DND-41 (cell line): Measurements from ENCODE around the gene WDR70.

Experiments used
- CTCF ChIP-seq: IDR thresholded peaks from 2 replicates; pipeline ENCODE4 v1.5.1; 2012; ENCODE audit warnings: borderline replicate concordance, low read length, moderate library complexity, mild to moderate bottlenecking; ENCODE audit not compliant: poor library complexity, severe bottlenecking; ENCODE audit errors: extremely low read depth
- EZH2 ChIP-seq: IDR thresholded peaks from 3 replicates; pipeline ENCODE4 v1.6.1; 2012; ENCODE audit warnings: borderline replicate concordance, low read depth, mild to moderate bottlenecking, moderate library complexity, low read length, inconsistent platforms; ENCODE audit not compliant: severe bottlenecking

DNA sequence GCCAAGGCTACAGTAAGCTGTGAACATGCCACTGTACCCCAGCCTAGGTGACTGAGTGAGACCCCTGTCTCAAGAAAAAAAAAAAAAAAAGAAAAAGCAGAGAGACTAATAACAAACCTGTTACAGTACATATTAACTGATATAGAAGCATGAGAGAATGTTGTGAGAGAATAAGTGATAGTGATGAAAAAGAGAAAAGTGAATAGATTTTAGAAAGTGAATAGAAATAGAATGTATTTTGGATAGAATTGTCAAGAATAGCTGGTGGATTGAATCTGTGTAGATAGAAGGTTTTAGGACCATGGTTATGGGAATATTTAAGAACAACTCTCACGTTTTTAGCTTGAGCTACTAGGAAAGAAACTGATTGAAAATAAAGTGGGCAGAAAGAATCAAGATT lies 135.8 kb downstream of the WDR70 start:
- TF ChIP-seq EZH2 (no peak), CTCF (no peak)
